HG03521 (cell line): ENCODE results near the gene USP3.
"Not testable (repeated sequence)": the region's sequence is repeated elsewhere in the genome, so short reads cannot be mapped to it uniquely, and the experiment has no call there.

Experiments
- ATAC-seq: cut with Tn5 transposase; IDR thresholded peaks from one replicate; pipeline ENCODE4 v1.9.1; 2021; ENCODE audit warnings: mild to moderate bottlenecking, moderate library complexity; ENCODE audit not compliant: unreplicated experiment

USP3 gene

DNA sequence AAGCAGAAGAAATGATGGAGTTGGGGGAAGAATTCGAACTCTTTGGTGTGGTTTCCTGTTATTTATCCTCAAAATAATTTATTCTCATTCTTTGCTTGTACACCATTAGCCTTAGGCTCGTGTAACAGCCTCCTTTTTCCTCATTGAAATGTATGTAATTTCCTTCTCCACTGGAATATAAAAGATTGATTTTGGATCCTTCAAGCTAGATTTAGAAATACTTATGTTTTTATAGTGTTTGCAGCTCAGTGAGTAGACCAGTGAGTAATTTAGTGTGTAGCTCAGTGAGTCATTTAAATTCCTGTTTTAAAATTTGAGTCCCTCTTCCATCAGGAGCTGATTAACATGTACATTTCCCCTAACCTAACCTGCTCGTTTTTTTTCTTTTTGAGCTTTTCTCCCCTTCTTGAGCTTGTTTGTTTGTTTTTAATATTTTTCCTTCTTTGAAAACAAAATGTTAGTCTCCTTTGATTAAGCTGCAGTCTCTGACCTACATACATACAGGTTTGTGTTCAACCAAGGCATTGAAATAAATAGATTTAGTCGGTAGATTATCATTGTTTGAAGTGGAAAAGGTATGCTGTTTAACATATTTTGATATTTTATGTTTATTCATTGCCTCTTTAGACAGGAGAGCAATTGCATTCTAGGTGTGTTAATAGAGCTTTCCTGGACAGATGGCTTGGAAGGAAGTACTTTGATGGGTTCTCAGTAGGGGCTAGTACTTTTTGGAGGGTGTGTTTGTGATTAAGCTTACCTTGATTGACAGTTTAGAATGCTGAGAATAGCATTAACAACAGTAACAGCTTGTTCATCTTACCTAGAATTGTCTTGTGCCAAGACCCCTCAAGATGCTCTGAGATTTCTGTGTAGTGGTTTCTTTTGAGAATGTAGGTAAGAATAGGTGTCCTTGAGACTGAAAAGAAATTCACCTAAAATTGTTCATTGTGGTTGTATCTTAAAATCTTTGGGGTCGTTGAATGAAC is 5.9 kb downstream of the USP3 start:
- no peak for ATAC-seq

DNA sequence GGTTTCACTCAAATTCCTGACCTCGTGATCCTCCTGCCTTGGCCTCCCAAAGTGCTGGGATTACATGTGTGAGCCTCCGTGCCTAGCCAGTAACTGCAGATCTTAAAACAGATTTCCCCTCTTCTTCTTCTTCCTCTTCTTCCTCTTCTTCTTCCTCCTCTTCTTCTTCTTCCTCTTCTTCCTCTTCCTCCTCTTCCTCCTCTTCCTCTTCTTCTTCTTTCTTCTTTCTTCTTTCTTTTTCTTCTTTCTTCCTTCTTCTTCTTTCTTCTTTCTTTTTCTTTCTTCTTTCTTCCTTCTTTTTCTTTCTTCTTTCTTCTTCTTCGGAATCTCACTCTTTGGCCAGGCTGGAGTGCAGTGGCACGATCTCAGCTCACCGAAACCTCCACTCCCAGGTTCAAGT is 7.8 kb downstream of the USP3 start:
- ATAC-seq = no peak

DNA sequence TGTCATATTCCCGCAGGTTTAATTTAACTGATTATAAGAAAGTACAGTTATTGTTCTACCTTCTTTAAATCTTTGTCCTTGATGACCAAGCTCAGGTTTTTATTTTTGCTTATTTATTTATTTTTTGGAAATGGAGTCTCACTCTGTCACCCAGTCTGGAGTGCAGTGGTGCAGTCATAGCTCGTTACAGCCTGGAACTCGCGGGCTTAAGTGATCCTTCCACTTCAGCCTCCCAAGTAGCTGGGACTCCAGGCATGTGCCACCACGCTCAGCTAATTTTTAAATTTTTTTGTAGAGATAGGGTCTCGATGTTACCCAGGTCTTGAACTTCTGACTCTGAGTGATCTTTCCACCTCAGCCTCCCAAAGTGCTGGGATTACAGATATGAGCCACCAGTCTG is 8.9 kb downstream of the USP3 start:
- no peak for ATAC-seq

DNA sequence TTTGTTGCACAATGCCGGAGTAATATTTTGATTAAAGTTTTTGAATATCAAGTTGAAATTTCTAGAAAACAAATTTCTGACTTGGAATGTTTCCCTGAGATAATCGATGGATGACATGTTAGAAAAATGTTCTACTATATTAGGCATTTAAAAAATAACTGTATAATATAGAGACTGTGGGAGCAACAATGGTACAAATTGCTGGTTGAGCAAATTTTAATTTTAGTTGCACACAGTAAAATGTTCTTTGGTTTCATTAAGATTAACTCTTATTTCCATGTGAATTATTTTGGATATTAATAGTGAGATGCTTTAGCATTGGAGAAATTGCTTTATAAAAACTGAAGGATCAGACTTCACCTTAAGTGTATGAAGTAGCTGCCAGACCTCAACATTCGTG is 9.3 kb downstream of the USP3 start:
- no peak for ATAC-seq

DNA sequence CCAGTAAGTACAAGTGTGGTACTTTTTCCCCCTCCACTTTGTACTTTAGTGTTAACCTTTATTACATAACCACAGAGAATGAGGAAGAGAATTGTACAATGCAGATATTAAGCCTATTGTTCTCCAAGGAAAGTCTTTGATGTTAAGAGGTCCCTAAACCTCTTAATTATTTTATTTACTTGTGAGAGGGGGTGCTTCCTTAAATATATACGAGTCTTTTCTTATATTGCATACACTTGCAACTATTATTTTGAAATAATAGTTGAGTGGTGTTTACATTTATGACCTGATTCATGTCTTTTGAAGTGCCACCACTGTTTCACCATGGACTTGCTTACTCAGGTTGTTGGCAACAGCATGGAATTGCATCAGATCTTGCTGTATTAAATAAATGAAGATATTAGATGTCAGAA is 10.1 kb downstream of the USP3 start:
- no peak for ATAC-seq

DNA sequence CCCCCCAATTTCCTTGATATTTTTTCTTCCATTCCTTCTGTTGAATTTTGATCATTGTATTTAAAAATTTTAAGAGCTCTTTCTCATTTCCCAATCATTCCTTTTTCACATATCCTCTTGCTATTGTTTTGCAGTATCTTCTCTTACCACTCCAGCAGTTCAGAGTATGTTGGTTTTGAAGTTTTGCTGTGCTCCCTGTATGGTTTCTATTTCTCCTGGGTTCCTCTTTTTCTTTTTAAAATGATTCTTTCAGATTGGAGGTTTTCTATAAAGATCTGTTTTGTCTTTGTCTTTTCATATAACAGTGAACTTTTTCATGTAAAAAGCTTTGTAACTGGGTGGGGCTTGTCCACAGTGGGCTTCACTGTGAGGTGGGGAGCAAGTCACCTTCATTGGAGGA is 12.8 kb downstream of the USP3 start:
- ATAC-seq = no peak

DNA sequence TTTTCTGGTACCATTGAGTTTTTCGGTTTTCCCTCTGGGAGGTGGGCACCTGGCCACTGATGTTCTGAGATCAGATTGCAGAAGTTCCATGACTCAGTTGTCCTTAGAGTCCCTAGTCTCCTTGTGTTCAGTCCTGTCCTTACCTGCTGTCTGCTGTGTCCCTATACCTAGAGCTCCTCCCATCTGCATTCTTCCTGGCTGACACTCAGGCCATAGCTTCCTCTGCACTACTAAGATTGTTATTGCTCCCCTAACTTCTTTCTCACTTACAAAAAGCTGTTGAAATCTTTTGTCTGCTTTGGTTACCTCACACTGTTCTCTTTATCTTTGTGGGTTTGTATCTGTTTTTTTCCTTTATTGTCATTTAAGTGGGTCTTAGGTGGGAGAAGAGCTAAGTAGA is 13.2 kb downstream of the USP3 start:
- no peak for ATAC-seq

DNA sequence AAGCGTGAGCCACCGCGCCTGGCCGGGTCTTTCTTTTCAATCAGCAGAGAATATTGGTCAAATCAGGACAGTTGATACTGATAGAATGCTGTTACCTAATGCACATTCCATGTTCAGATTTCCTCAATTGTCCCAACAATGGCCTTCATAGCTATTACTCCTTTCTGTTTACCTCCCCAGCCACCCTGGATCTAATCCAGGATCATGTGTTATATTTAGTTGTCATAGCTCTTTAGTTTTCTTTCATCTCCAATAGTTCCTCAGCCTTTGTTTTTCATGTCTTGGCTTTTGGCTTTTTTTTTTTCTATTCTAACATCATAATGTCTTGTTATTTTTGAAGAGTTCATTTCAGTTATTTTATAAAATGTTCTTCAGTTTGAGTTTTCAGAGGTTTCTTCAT is 14.6 kb downstream of the USP3 start:
- no peak for ATAC-seq

DNA sequence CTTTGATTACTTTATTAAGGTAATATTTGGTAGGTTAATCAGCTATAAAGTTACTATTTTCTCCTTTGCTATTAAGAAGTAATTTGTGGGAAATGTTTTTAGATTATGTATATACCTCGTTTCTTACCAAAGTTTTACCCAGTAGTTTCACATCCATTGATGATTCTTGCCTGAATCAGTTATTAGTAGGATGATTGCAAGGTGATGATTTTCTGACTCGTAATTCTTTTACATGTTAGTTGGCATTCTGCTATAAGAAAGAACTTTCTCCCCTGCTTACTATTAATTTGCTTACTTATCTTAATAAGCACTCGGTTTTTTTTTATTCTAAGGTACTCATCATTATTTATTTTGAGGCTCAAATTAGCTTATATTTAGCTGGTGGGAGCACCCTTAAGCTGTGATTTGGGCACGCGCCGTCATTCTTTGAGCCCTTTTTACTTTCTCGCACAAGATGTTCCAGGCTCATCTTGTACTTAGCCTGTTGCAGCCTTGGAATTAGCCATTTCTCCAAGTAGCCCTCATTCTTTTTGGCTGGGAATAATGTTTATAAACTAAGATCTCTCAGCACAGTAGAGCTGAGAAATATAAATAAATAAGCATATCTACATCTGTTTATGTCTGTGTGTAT is 15.3 kb downstream of the USP3 start:
- no peak for ATAC-seq

DNA sequence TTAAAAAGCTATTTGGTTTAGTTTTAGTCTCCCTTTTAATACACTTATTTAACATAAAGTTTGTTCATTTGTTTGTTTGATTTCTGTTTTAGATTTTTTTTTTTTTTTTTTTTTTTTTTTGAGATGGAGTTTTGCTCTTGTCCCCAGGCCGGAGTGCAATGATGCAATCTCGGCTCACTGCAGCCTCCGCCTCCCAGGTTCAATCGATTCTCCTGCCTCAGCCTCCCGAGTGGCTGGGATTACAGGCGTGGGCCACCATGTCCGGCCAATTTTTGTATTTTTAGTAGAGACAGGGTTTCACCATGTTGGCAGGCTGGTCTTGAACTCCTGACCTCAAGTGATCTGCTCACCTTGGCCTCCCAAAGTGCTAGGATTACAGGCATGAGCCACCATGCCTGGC is 16.1 kb downstream of the USP3 start:
- ATAC-seq = not testable (repeated sequence)

DNA sequence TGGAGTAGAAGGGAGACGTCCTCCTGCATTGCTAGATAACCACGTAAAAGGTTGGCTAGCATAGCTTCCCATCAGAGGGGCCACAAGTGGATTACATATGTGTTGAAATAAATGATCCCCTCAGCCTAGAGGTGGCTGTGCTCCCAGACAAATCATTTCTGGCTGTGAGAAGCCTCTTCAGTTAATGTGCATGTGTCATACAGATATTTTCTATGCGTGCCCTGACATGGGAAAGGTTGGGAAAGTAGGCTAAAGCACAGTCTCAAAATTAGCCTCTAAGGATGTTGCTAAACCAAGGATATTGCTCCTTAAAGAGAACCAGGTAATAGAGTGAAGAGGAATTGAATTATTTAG is 17.8 kb downstream of the USP3 start:
- ATAC-seq = no peak

DNA sequence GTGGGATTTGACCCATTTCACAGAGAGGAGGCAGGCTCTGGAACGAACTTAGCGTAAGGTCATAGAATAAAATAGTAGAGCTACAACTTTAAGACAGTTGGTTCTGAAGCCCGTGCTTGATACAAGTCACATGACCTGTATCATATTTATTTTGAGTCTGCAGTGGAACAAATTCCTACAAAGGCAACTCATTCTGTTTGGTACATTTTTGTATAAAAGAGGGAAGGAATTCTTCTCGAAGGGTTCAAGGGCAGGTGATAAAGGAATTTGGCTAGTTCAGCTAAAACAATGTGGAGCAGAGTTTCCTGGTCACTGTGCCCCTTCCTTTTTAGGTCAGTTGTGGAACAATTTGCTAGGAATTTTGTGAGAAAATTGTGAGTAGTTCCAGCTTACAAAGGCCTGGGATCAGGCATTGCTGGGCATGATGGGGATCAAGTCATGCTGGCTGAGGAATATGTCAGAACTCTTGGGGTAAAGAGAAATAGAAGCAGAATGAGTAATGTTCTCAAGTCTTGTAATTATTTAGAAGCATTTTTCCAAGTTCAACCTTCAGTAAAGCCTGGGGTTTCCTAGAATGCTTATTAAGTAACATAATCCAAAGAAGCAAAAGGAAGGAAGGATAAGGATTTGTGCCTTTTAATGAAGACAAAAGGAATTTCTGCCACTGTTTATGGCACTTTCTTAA is 19.1 kb downstream of the USP3 start:
- ATAC-seq = no peak

DNA sequence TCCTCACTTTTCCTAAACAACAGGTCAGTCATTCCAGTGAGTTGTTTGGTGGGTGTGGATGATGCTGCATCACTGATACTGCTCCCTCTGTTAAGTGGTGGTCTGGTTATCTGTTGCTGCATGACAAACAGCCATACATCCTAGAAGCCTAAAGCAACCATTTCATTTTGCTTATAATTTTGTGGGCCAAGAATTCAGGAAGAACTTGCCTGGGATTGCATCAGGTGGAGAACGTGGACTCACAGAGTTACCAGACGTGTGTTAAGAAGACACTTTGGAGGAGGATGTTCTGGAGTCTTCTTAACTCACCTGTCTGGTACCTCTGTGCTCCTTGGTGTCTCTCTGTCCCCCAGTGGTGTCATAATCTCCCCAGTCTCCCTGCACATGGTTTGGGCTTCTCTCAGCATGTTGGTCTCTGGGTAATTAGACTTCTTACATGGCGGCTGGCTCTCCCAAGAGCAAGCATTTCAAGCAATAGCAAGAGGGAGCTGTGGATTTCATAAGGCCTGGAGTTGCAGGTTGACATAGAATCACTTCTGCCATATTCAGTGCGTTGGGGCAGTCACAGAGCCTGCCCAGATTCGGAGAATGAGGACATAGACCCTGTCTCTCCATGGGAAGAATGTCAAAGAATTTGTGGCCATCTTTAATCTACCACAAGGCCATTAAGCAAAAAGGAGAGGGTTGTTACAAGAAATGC is 20.1 kb downstream of the USP3 start:
- no peak for ATAC-seq

DNA sequence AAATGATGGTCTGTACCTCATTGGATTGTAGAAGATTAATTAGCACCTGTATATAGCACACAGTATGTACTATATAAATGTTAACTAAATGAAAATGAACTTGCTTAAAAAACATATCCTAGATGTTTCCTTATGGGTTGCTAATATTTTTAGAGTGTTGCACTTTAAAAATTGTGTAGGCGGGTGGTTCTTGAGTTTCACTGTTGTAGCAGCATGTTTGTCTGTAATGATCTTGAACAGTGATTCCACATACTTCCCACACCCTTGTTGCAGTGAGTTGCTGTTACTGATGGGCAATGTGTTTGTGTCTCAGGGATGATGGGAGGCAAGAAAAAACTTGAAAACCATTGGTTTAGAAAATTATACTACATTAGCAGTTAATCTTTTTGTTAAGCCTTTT is 22.0 kb downstream of the USP3 start:
- no peak for ATAC-seq

DNA sequence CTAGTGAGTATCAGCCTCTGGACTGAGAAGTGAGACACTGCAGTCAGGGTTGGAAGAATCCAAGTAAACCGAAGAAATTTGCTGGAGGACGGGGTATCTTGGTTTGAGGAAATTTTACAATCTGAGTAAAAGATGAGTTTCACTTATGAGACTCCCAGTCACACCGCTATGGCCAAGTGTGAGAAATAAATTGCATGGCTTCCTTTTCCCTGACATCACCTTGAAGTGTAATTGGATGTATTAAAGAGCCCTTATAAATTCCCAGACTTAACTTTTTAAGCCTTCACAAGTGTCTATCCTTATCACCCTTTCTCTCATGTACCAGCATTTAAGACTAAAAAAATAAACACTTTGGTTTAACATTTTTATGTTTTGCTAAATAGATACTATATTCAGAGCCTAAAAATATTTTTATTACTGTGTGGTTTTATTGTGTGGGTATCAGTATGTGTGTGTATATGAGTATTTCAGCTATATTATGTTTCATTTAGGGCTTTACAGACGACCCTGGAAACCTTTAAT is 23.8 kb downstream of the USP3 start:
- no peak for ATAC-seq

DNA sequence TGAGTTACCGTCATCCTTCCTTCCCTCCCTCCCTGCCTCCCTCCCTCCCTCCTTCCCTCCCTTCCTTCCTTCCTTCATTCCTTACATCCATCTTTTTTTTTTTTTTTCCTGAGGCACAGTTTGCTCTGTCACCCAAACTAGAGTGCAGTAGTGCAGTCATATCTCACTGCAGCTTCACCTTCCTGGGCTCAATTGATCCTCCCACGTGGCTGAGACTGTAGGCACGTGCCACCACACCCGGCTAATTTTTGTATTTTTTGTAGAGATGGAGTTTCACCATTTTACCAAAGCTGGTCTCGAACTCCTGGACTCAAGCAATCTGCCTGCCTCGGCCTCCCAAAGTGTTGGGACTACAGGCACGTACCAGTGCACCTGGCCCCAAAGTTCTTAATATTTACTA is 25.8 kb downstream of the USP3 start:
- no peak for ATAC-seq

DNA sequence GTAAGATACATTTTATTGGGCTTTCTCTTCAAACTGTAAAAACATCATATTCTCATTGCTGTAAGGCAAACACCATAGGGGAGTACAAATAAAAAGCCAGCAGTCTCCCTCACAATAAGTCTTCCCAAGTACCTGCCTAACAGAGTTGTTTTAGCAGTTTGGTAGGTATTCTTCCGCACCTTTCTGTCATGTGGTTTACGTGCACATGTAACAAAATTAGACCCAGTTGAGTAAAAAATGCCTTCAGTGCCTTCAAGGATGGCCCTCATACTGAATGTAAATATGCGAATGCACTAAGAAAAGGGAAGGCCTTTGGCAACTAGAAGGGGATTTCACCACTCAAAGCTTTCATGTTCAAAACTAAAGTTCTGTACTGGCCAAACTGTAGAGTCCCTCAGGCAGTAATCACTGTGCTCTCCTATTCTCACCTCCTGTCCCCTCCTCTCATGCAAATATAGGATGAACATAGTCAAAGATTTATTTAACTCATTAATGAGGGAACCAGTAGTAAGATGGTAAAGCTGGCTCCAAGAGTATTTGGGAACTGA is 26.4 kb downstream of the USP3 start:
- no peak for ATAC-seq

DNA sequence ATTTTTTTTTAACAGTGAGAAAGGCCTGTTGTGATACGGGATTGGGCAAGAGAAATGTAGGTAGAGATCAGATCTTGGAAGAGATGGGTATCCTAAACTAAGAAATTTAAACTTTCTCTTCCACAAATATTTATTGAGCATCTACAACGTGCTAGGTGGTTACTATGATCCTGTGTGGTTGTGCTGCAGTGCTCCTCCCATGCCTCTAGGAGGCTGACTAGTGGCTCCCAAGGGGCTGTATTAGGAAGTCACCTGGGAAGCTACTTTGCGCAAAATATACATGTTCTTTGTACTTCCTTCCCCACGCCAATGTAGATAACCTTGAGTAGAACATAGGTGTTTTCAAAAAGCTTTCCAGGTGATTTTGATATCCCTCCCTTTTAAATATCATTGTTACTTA is 27.2 kb downstream of the USP3 start:
- ATAC-seq = no peak

DNA sequence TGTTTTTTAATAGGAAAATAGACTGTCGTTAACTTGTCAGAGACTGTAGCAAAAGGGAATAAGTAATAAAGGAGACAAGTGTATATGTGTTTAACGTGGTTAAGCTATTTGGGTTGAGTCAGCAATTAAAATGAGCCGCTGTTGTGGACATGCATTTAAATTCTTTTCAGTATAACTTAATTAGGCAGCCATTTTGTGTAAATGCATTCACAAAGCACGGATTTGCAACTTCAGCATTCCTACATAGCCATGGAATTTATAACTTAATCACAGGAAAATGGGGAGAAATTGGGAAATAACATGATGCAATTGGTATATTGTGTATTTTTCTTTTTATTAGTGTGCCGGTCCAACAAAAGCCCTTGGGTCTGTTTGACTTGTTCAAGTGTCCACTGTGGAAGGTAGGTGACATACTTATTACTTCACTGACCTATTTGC is 27.9 kb downstream of the USP3 start:
- no peak for ATAC-seq

DNA sequence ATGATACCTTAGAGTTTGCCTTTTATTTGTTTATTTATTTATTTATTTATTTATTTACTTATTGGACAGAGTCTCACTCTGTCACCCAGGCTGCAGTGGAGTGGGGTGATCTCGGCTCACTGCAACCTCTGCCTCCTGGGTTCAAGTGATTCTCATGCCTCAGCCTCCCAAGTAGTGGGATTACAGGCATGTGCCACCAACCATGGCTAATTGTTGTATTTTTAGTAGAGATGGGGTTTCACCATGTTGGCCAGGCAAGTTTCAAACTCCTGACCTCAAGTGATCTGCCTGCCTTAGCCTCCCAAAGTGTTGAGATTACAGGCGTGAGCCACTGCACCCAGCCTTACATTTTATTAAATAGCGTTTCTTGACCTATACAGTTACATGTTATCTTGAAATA is 30.5 kb downstream of the USP3 start:
- ATAC-seq = not testable (repeated sequence)

DNA sequence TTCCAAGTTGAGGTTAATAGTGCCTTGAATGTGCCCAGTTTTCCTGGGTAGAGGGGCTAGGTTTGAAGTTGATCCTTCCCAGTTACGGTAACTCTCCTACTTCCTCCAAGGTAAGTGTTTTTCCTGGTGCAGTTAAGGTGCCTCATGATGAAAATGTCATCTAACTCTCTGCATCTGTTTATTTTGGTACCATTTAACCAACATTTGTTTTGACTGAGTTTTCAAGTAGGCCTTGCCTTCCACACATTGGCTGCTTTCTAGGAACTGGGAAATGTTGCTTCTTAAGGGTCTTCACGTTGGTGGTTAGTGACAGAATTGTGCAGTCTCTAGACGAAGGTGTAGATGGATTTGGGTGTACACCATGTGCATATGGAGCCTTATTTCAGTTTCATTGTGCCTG is 31.3 kb downstream of the USP3 start:
- no peak for ATAC-seq
